T follicular helper cell (primary cell): ENCODE measurements around the gene ANKS1A.

Source experiments
- DNase-seq: peaks from one replicate; pipeline ENCODE4 v3.0.0-alpha.2; 2020; ENCODE audit warnings: low read depth

Gene ANKS1A

GRCh38 chr6:35072051-35072697 lies 183.1 kb downstream of the ANKS1A start:
- DNase-seq, result no peak

- no peak for DNase-seq
These were observed 183.6 kb downstream of the ANKS1A start for GRCh38 chr6:35072698-35073055.

- no peak for DNase-seq
These were observed 184.2 kb downstream of the ANKS1A start for GRCh38 chr6:35073211-35073610.

GRCh38 chr6:35073766-35074471 lies 184.9 kb downstream of the ANKS1A start:
- no peak for DNase-seq

GRCh38 chr6:35076997-35077712 lies 188.1 kb downstream of the ANKS1A start:
- no peak for DNase-seq

- no peak for DNase-seq
These were observed 188.7 kb downstream of the ANKS1A start for GRCh38 chr6:35077713-35078105.

GRCh38 chr6:35078226-35078850 lies 189.3 kb downstream of the ANKS1A start:
- DNase-seq, result no peak

GRCh38 chr6:35078896-35079295 lies 189.8 kb downstream of the ANKS1A start:
- no peak for DNase-seq

GRCh38 chr6:35079311-35080000 lies 190.4 kb downstream of the ANKS1A start:
- no peak for DNase-seq

- no peak for DNase-seq
These were observed 191.1 kb downstream of the ANKS1A start for GRCh38 chr6:35080016-35080680.

- DNase-seq, result no peak
These were observed 191.9 kb downstream of the ANKS1A start for GRCh38 chr6:35080821-35081425.

GRCh38 chr6:35081426-35081851 lies 192.4 kb downstream of the ANKS1A start:
- no peak for DNase-seq

- DNase-seq, result no peak
These were observed 193.1 kb downstream of the ANKS1A start for GRCh38 chr6:35082046-35082732.

GRCh38 chr6:35082733-35083403 lies 193.8 kb downstream of the ANKS1A start:
- no peak for DNase-seq

- DNase-seq, result no peak
These were observed 194.5 kb downstream of the ANKS1A start for GRCh38 chr6:35083507-35083906.

GRCh38 chr6:35084041-35084491 lies 195.0 kb downstream of the ANKS1A start:
- DNase-seq, result no peak

GRCh38 chr6:35084511-35085203 lies 195.6 kb downstream of the ANKS1A start:
- DNase-seq, result no peak

- no peak for DNase-seq
These were observed 196.6 kb downstream of the ANKS1A start for GRCh38 chr6:35085359-35086281.
